GM18526 (cell line): ENCODE measurements around the gene CRBN.

Experiments
- POLR2A ChIP-seq: IDR thresholded peaks from 3 replicates; pipeline ENCODE4 v1.6.1; 2011; ENCODE audit not compliant: insufficient read length; ENCODE audit errors: extremely low read depth

Gene CRBN

GRCh38 chr3:3189102-3189727 lies 9.7 kb upstream of the CRBN start:
- TF ChIP-seq POLR2A: no peak

GRCh38 chr3:3184876-3185275 lies 5.4 kb upstream of the CRBN start:
- TF ChIP-seq POLR2A: no peak

GRCh38 chr3:3180456-3180855 lies 965 bp upstream of the CRBN start:
- TF ChIP-seq POLR2A: no peak

- no peak for TF ChIP-seq POLR2A
Observed at GRCh38 chr3:3178498-3179328, 778 bp downstream of the CRBN start.

GRCh38 chr3:3177861-3178497 lies 1.5 kb downstream of the CRBN start:
- TF ChIP-seq POLR2A: no peak

- no peak for TF ChIP-seq POLR2A
Observed at GRCh38 chr3:3172627-3173026, 6.9 kb downstream of the CRBN start.

GRCh38 chr3:3170998-3171397 lies 8.5 kb downstream of the CRBN start:
- no peak for TF ChIP-seq POLR2A

- TF ChIP-seq POLR2A: no peak
Observed at GRCh38 chr3:3165650-3166049, 13.8 kb downstream of the CRBN start.

- no peak for TF ChIP-seq POLR2A
Observed at GRCh38 chr3:3165241-3165640, 14.2 kb downstream of the CRBN start.

- TF ChIP-seq POLR2A: no peak
Observed at GRCh38 chr3:3160826-3161225, 18.7 kb downstream of the CRBN start.

- TF ChIP-seq POLR2A: no peak
Observed at GRCh38 chr3:3157484-3157883, 22.0 kb downstream of the CRBN start.

- TF ChIP-seq POLR2A: no peak
Observed at GRCh38 chr3:3154879-3155610, 24.4 kb downstream of the CRBN start.

- TF ChIP-seq POLR2A: no peak
Observed at GRCh38 chr3:3151513-3151912, 28.0 kb downstream of the CRBN start.

- TF ChIP-seq POLR2A: no peak
Observed at GRCh38 chr3:3149560-3149959, 29.9 kb downstream of the CRBN start.

GRCh38 chr3:3145831-3146230 lies 33.7 kb downstream of the CRBN start:
- TF ChIP-seq POLR2A: no peak

- no peak for TF ChIP-seq POLR2A
Observed at GRCh38 chr3:3141939-3142338, 37.6 kb downstream of the CRBN start.

- TF ChIP-seq POLR2A: no peak
Observed at GRCh38 chr3:3137526-3137925, 42.0 kb downstream of the CRBN start.
